ENCODE data around the gene IGLL1.

Gene IGLL1

GRCh38 chr22:23581260-23581650 lies 1.2 kb upstream of the IGLL1 start:
- TF ChIP-seq USF1 (IDR thresholded peaks at IDR 0.05) (no peak), YY1 (IDR thresholded peaks at IDR 0.05; ENCODE audit: low read depth) (no peak), EGR1 (IDR thresholded peaks at IDR 0.05) (no peak), RAD21 (IDR thresholded peaks at IDR 0.05; ENCODE audit: low read depth) (no peak), CREB1 (IDR thresholded peaks at IDR 0.05; ENCODE audit: low read depth) (no peak), NFIC (IDR thresholded peaks at IDR 0.05) (no peak), TEAD4 (IDR thresholded peaks at IDR 0.05) (no peak), FOXM1 (IDR thresholded peaks at IDR 0.05; ENCODE audit: borderline replicate concordance, low read depth) (no peak), CEBPB (IDR thresholded peaks at IDR 0.05) (no peak), MAX (IDR thresholded peaks at IDR 0.05) (no peak), TAF1 (IDR thresholded peaks at IDR 0.05; ENCODE audit: low read depth) (no peak), EP300 (IDR thresholded peaks at IDR 0.05; ENCODE audit: borderline replicate concordance) (no peak)

GRCh38 chr22:23580576-23581259 lies 628 bp upstream of the IGLL1 start:
- TF ChIP-seq YY1 (IDR thresholded peaks at IDR 0.05; ENCODE audit: low read depth), result no peak
- TF ChIP-seq ZBTB7A (IDR thresholded peaks at IDR 0.05; ENCODE audit: low read depth), result no peak
- no peak for TF ChIP-seq NFIC (IDR thresholded peaks at IDR 0.05)
- no peak for TF ChIP-seq MAX (IDR thresholded peaks at IDR 0.05)
- no peak for TF ChIP-seq USF1 (IDR thresholded peaks at IDR 0.05)
- no peak for TF ChIP-seq TAF1 (IDR thresholded peaks at IDR 0.05; ENCODE audit: low read depth)
- no peak for TF ChIP-seq REST (IDR thresholded peaks at IDR 0.05; ENCODE audit: low read depth)

- TF ChIP-seq USF1 (IDR thresholded peaks at IDR 0.05), result no peak
Observed at GRCh38 chr22:23579280-23579679, 810 bp downstream of the IGLL1 start.

- TF ChIP-seq TCF12 (IDR thresholded peaks at IDR 0.05; ENCODE audit: low read depth) (no peak), RAD21 (IDR thresholded peaks at IDR 0.05; ENCODE audit: low read depth) (no peak), EP300 (IDR thresholded peaks at IDR 0.05; ENCODE audit: borderline replicate concordance) (no peak)
Observed at GRCh38 chr22:23578306-23578705, 1.8 kb downstream of the IGLL1 start.

GRCh38 chr22:23576681-23577080 lies 3.4 kb downstream of the IGLL1 start:
- TF ChIP-seq EGR1 (IDR thresholded peaks at IDR 0.05), result no peak
- TF ChIP-seq FOXM1 (IDR thresholded peaks at IDR 0.05; ENCODE audit: borderline replicate concordance, low read depth), result no peak
- TF ChIP-seq MAX (IDR thresholded peaks at IDR 0.05), result no peak
- TF ChIP-seq RAD21 (IDR thresholded peaks at IDR 0.05; ENCODE audit: low read depth), result no peak
- no peak for TF ChIP-seq USF1 (IDR thresholded peaks at IDR 0.05)
- no peak for TF ChIP-seq CREB1 (IDR thresholded peaks at IDR 0.05; ENCODE audit: low read depth)
- no peak for TF ChIP-seq CEBPB (IDR thresholded peaks at IDR 0.05)
- no peak for TF ChIP-seq EP300 (IDR thresholded peaks at IDR 0.05; ENCODE audit: borderline replicate concordance)
- no peak for TF ChIP-seq NFIC (IDR thresholded peaks at IDR 0.05)
- no peak for TF ChIP-seq YY1 (IDR thresholded peaks at IDR 0.05; ENCODE audit: low read depth)
- TF ChIP-seq TEAD4 (IDR thresholded peaks at IDR 0.05), result no peak
- no peak for TF ChIP-seq ZBTB7A (IDR thresholded peaks at IDR 0.05; ENCODE audit: low read depth)
- TF ChIP-seq TCF12 (IDR thresholded peaks at IDR 0.05; ENCODE audit: low read depth), result no peak
- no peak for TF ChIP-seq TAF1 (IDR thresholded peaks at IDR 0.05; ENCODE audit: low read depth)
- no peak for TF ChIP-seq REST (IDR thresholded peaks at IDR 0.05; ENCODE audit: low read depth)

All from Ishikawa (cell line).